GM12872 (cell line): ENCODE results near the gene FILIP1L.

Source experiments
- TF ChIP-seq, protein P1 (sequence below): IDR thresholded peaks from 3 replicates; pipeline ENCODE4 v1.5.1; 2011; ENCODE audit warnings: low read depth, mild to moderate bottlenecking, low read length, moderate library complexity; ENCODE audit not compliant: insufficient read depth

FILIP1L gene

DNA sequence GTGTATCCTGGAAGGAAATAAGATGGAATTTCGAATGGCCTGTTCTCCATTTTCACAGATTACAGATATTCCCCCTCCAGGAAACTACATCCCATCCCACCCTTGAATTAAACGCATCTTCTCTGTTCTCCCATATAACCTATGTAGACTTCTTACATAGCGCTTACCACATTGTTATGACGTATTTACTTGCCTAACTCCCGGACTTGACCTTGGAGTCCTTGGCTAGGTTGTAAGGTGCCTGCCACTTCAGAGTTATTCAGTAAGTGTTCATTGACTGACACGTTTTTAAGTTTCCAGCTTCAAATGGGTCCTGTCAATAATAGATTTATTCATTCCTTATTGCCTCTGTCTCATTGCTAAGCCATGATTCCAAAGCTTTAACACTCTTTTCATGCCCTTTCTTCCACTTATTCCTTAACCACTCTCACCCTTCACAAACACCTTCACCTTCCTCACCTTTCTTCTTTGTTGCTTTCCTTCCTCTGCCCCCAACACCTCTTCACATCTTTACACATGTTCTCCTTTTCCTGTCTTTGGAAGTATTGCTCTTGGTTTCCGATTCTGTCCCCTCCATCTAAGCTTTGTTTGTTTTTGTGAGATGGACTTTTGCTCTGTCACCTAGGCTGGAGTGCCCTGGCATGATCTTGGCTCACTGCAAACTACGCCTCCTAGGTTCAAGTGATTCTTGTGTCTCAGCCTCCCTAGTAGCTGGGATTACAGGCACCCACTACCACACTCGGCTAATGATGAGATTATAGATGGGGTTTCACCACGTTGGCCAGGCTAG is 158.3 kb downstream of the FILIP1L start:
- TF ChIP-seq, protein P1, sequence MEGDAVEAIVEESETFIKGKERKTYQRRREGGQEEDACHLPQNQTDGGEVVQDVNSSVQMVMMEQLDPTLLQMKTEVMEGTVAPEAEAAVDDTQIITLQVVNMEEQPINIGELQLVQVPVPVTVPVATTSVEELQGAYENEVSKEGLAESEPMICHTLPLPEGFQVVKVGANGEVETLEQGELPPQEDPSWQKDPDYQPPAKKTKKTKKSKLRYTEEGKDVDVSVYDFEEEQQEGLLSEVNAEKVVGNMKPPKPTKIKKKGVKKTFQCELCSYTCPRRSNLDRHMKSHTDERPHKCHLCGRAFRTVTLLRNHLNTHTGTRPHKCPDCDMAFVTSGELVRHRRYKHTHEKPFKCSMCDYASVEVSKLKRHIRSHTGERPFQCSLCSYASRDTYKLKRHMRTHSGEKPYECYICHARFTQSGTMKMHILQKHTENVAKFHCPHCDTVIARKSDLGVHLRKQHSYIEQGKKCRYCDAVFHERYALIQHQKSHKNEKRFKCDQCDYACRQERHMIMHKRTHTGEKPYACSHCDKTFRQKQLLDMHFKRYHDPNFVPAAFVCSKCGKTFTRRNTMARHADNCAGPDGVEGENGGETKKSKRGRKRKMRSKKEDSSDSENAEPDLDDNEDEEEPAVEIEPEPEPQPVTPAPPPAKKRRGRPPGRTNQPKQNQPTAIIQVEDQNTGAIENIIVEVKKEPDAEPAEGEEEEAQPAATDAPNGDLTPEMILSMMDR: no peak

- TF ChIP-seq, protein P1: no peak
These were observed 159.2 kb downstream of the FILIP1L start for GRCh38 chr3:99954914-99955644.

DNA sequence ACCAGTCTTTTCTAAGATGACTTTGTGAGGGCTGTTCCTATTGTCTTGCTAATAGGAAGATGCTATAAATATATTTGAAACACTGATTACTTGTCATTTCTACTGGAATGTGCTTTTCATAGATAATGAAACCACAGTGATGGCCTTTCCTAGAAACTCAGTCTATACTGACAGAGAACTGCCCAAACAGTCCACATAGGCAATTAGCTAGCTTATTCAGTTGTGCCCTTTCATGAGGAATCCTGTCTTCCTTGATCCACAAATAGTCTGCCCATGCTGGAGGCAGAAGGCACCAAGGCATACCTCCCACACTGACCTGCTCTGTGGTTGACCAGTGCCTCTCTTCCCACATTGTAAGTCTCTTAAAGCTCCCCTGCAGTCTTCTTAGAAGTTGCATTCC is 160.7 kb downstream of the FILIP1L start:
- TF ChIP-seq, protein P1: no peak

DNA sequence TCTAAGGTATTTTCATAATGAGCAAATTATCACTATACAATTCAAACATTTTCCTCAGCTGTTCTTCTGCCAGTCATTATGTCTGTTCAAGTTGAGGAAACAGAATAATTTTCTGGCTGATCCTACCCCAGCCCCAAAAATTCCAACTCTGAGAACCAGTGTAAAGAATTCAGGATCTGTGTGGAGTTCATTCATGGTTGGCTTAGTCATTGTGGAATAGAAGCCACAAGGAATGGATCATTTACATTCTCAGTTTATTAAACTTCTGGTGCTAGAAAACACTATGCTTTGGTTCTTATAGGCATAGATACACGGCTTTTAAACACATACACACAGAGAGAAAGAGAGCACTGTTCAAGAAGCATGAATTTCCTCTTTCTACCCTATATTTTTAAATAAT is 162.0 kb downstream of the FILIP1L start:
- TF ChIP-seq, protein P1: no peak

DNA sequence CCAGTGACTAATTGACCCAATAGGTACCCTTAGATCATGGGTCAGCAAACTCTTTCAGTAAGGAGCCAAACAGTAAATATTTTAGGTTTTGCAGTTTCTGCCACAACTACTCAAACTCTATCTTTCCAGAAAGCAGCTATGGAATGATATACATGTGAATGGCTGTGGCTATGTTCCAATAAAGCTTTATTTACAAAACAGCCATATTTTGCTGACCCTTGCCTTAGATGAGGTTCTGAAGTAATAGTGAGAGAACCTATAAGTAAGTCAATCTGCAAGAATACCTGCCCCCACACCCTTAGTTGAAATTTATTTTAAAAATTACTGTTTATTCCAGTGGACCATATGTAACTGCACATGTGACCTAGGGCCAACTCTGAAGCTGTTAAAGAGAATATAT is 162.6 kb downstream of the FILIP1L start:
- TF ChIP-seq, protein P1: no peak

DNA sequence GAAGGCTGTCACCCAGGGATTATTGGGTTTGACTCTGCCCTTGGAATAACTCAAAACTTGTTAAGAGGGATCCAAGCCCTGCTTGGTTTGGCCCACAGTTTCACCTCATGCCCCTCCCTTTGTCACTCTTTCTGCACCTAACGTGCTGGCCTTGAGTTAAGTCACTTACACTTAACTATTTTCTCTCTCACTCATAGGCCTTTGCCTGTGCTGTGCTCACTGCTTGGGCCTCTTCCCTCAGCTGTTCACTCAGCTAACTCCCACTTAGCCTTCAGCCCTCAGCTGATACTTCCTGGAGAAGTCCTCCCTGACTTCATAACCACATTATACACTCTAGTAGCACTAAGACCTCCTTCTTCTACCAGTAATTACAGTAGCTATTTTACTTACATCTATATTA is 163.4 kb downstream of the FILIP1L start:
- TF ChIP-seq, protein P1: no peak

GRCh38 chr3:99949956-99950670 is 164.2 kb downstream of the FILIP1L start:
- TF ChIP-seq, protein P1: no peak
